HG03095 (cell line): ENCODE data around the gene C15orf62.

Experiments
- ATAC-seq: cut with Tn5 transposase; IDR thresholded peaks from one replicate; pipeline ENCODE4 v1.9.1; 2021; ENCODE audit warnings: moderate library complexity; ENCODE audit not compliant: unreplicated experiment

C15orf62 gene

GRCh38 chr15:40754883-40755811, 14.6 kb upstream of the C15orf62 start, which contains the start of gene RMDN3:
Gene RMDN3, minus strand, starts transcription at chr15:40755254. Its CDS starts 471 bp downstream, at chr15:40754783.
- peak; percentile 78 for ATAC-seq

GRCh38 chr15:40755812-40756208, 14.0 kb upstream of the C15orf62 start:
- no peak for ATAC-seq

DNA sequence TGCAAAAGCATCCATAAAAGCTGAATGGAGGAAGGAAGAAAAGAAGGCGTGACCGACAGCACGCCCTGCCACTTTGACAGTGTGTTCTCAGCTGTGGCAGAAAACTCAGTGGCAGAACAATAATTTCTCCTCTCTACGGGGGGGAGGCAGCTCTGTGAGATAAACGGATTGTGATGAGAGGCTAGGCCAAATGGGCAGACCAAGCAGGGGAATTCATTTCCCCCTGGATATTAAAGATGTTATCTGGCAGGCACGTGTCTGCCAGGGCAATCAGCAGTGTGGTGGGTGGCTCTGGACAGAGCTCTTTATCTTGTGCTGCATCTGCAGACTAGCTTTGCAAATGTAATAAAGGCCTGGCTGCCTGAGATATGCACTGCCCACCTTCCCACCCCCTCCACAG, 12.8 kb upstream of the C15orf62 start:
- no peak for ATAC-seq

GRCh38 chr15:40759961-40760360, 9.8 kb upstream of the C15orf62 start:
- no peak for ATAC-seq

DNA sequence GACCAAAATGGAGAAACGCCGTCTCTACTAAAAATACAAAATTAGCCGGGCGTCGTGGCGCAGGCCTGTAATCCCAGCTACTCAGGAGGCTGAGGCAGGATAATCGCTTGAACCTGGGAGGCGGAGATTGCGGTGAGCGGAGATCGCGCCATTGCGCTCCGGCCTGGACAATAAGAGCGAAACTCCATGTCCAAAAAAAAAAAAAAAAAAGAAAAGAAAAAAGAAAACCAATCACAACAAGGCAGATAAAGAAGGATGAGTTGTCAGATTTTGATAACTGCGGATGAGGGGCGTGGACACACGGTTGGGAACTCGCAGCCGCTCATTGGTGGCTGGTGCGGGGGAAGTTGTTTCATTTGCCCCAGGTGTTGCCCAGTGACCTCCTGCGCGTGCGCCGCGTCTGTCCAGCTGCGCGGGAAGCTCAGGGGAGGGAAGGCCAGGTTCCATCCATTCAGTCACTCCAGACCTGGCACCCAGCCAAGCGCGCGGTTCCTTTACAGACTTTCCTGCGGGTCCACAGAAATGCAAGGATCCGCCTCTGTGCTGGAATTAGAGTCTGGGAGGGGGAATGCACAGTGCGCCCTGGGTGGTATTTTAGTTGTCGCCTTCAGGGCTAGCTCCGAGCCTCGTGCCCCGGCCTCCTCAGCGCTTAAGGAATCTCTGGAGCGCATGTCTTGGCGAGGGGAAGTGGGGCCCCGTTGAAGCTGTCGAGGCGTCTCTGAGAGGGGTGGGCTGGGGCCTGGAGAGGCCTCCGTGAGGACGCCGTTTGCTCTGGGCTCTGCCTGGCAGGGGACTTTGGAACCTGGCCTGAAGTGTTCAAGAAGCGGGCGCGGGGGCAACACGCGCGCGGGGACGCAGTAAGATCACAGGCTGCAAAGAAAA, 6.6 kb upstream of the C15orf62 start:
- peak; percentile 9 for ATAC-seq

DNA sequence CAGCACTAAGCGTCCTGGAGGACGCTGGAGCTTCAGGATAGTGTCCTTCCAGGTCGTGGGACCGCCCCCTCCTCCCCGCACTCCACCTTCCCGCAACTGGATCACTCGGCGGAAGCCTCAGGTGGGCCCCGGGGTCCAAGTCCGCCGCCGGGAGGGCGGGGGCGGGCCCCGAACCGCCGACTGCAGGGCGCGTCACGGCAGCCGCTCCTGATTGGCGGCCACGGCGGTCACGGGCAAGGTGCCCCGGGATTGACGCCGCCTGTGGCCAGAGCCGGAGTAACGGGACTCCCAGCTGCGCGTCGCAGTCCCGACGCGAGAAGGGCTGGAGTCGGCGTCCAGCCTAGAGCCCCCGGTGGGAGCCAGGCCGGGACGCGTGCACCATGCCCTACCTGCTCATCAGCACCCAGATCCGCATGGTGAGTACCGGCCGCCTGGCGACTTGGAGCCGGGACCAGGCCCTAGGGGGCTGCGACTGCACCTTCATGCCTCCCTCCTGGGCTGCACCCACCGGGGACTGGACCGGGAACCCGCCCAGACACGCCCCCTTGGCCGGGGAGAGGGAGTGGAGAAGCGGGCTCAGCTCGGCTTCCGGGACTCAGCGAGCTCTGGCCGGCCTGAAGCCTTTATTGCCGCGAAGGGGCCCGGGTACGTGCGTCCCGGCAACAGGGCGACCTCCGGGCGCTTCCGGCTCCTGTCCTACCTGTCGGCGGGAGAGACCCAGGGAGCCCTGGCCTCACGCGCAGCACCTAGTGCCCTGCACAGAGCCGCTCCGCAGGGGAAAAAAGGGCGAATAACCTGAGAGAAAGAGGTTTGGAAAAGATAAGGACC, 5.8 kb upstream of the C15orf62 start, which contains the start of gene GCHFR:
TSS of gene GCHFR (plus strand) at position 268 of the 828 bp plus-strand sequence. CDS start at position 381, 113 bp downstream.
- ATAC-seq = peak; percentile 66

DNA sequence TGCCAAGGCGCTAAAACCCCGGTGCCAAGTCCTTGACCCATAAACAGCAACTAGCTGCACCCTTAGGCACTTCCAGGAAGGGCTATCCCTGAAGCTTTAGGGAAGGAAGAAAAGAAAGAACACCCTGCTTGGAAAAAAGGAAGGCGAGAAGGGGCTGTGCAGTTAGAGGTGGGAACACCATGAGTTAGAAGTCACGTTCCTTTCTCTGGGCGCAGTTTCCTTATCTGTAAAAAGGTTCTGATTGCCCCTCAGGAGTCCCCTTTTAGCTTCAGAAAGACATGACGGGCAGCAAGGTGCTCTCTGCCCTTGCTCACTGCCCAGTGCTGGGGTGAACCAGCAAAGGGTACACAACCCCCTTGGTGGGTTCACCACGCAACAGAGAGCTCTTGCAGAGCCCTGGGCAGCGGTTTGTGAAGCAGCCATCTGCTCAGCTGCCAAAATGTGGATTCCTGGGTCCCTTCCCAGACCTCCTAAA, 5.1 kb upstream of the C15orf62 start:
- no peak for ATAC-seq

DNA sequence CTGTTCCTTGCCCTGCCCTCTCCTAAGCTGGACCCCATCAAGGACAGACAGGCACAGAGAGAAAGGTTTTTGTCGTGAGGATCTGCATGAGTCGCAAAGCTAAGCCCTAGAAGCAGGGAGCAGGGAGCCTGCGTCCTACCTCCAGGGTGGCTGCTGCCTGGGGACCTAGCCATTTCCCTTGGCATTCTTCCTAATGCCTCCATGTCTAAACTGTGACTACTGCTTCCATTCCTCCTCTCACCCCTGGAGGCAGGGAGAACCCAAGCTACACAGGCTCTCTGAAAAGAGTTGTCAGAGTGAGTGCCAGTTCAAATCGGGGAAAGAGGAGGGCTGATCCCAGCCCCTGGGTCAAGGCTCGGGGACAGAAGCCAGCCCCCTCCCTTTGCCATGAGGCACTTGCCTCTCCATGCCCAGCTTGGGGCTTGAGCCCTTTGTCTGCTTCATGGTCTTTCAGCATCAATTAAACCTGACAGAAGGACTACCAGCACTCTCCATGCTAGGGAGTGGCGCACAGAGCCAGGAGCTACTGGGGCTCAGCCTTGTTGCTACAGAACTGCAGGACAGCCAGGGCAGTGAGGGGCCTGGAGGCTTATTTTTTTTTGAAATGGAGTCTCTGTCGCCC, 3.5 kb upstream of the C15orf62 start:
- ATAC-seq = no peak

DNA sequence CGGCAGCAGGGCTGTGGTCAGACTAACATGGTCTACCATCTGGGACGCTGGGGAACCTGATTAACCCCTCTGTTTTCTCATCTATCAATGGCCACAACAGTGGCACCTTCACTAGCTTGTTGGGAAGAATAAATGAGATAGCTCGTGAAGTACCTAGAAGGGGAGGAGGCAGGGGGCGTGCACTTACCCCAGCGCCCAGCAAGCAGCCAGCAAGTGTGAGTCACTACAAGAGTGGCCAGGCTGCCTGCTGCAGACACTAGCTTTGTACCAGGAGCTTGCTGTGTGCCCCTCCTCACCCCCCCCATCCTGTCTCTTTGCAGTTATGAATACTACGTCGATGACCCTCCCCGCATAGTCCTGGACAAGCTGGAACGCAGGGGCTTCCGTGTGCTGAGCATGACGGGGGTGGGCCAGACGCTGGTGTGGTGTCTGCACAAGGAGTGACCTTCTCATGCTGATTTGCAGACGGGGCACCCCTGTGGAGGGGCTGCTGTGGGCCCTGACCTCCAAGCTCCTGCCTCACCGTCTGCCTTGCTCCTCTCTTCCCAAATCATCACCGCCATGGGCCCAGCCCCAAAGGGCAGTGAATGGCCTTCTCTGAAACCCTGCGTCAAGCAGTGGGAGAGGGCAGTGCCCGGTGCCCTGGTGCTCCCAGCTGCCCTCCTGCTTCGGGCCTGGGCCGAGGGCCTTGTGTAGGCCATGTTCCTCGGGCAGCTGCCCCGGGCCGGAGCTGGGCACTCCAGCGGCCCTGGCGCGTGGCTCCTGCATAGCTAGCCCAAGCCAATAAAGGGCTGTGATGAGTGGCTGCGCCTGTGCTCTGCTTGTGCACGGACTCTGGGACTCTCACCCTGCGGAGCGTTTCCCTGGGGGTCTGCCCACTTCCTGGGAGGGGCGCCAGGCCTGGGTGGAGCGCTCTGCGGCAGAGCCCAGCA, 2.6 kb upstream of the C15orf62 start:
- ATAC-seq = no peak

DNA sequence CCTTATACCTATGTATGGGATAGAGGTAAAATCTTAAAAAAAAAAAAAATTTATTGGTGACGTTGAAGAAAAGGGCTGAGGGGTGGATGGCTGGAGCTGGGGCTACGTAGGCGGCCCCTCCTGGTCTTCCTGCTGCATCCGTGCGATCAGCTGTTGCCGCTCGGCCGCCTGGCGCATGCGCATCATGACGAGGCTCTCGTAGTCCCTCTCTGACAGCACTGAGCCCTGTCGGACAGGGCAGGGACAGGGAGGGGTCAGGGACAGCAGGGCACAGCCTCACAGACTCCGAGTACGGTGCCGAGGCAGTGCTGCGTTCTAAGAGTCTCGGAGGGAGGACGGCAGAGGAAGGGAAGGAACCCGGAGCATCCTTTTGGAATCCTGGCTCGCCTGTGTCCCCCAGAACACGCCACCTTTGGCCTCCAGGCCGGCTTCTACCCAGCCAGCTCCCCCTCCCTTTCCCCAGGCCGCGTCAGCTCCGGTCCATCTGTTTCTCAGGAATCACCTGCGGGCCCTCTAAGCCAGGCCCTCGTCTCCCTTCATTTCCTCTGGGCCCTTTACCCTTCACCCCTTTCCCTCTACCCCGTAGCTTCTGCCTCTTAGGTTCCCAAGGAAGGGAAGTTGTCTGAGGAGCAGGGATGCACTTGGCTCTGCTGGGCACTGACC, 1.8 kb upstream of the C15orf62 start:
- ATAC-seq = no peak

DNA sequence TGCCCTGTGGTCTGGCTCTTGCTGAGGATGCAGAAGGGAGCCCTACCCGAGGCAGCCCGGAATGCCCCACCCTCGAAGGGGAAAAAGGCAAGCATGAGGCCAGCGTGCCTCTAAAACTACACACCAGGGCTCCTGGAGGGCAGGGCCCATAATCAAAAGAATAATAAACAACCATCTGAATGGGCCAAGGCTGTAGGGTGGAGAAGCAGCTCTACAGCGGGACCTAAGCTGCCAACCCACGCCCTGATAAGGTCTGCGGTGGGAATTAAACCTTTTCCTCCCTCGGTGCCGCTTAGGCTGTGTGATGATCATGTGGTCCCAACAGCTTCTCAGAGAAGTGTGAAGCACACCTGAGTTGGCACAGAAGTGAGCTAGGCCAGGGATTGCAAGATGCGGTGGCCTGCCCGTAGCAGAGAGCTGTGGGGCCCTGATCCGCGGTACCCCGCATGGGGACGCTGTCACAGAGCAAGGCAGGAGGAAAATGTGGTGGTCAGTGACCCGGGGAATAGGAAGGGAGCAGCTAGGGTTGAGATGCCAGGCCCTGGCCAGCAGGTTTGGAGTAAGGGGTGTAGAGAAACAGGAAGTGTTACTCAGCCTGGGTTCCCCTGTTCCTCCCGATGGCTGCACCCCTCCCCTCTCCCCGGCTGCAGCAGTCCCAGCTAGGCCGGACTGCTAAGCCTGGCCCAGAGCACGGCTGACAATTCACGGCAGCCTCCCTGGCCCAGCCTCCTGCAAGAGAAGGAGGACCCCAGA, 1.1 kb upstream of the C15orf62 start:
- no peak for ATAC-seq

GRCh38 chr15:40770147-40770721, 454 bp downstream of the C15orf62 start:
- ATAC-seq = no peak

DNA sequence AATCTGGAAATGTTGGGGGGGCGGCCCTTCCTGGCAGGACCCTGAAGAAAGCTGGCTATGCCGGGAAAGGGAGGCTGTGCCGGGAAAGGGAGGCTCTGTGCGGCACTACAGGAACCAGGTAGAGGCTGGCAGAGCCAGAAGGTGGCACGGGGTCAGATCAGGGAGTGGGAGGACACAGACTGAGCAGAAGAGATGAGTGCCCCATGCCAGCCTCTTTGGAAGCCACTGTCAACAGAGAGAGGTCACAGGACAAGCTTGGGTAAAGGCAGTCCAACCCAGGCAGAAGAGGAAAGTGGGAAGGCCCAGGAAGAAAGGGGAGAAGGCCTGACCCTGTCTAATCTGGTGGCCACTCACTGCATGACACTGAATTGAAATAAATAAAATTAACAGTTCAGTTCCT, 1.5 kb downstream of the C15orf62 start:
- no peak for ATAC-seq

- ATAC-seq = no peak
These were observed 2.2 kb downstream of the C15orf62 start for GRCh38 chr15:40772014-40772413.

DNA sequence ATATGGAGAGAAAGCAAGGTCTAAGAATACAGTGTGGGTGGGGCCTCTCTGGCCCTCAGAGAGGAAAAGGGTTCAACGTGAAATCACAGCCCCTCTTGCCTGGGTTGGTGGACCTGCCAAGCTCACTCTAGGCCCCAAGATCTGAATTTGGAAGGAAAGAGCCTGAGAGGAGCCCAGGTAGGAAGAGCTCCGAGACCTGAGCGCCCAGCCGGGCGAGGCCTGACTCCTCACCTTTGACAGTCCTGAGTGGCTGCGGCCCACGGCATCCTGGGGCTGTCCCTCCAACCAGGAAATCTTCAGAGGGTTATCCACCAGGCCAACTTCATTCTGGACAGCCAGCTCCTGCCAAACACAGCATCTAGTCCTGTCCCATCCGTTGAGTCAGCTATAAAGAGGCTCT, 3.7 kb downstream of the C15orf62 start:
- ATAC-seq = no peak

DNA sequence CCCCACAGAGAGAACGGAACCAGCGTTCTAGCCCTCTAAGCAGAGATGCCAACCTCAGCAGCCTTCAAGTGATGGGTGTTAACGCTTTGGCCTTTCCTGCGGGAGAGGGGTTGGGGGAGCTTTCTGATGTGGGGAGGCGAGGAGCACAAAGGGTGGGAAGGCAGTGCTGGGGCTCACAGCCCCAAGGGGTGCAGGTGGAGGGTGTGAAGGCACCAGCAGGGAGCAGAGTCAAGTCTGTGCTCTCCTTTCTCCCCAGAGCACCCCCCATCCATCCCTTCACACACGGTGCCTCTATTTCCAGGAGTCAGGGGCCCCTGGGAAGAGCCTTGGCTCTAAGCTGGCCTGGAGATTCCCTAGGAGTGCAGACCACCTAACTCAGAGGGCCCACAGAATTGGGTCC, 4.1 kb downstream of the C15orf62 start:
- no peak for ATAC-seq

GRCh38 chr15:40775007-40775406, 5.2 kb downstream of the C15orf62 start:
- no peak for ATAC-seq
